Measurements from ENCODE around the gene SLC41A3.

Gene SLC41A3

GRCh38 chr3:126060613-126061145 is 23.2 kb downstream of the SLC41A3 start:
- no peak for DNase-seq (ENCODE audit: insufficient read length, low spot score)
- FAIRE-seq: no peak
- TF ChIP-seq PAX5 (IDR thresholded peaks at IDR 0.05; ENCODE audit: insufficient read depth, low read length, severe bottlenecking): no peak
- no peak for TF ChIP-seq POLR2AphosphoS5 (IDR thresholded peaks at IDR 0.05; ENCODE audit: low read depth, low read length)
- TF ChIP-seq SPI1 (IDR thresholded peaks at IDR 0.05; ENCODE audit: low read depth, low read length): no peak
- TF ChIP-seq POU2F2 (IDR thresholded peaks at IDR 0.05; ENCODE audit: low read depth, low read length): no peak
- no peak for TF ChIP-seq TAF1 (IDR thresholded peaks at IDR 0.05; ENCODE audit: low read depth, low read length)
- no peak for TF ChIP-seq POLR2A (IDR thresholded peaks at IDR 0.05; ENCODE audit: low read depth, low read length)

- FAIRE-seq (no peak), DNase-seq (ENCODE audit: insufficient read length, low spot score) (no peak)
- TF ChIP-seq SPI1 (IDR thresholded peaks at IDR 0.05; ENCODE audit: low read depth, low read length) (no peak), POLR2AphosphoS5 (IDR thresholded peaks at IDR 0.05; ENCODE audit: low read depth, low read length) (no peak), TAF1 (IDR thresholded peaks at IDR 0.05; ENCODE audit: low read depth, low read length) (no peak), PAX5 (IDR thresholded peaks at IDR 0.05; ENCODE audit: insufficient read depth, low read length, severe bottlenecking) (no peak), POLR2A (IDR thresholded peaks at IDR 0.05; ENCODE audit: low read depth, low read length) (no peak), POU2F2 (IDR thresholded peaks at IDR 0.05; ENCODE audit: low read depth, low read length) (no peak)
Observed at GRCh38 chr3:126058666-126059065, 25.3 kb downstream of the SLC41A3 start.

- DNase-seq (ENCODE audit: insufficient read length, low spot score) (no peak), FAIRE-seq (no peak)
- TF ChIP-seq POLR2A (IDR thresholded peaks at IDR 0.05; ENCODE audit: low read depth, low read length) (no peak), POU2F2 (IDR thresholded peaks at IDR 0.05; ENCODE audit: low read depth, low read length) (no peak), POLR2AphosphoS5 (IDR thresholded peaks at IDR 0.05; ENCODE audit: low read depth, low read length) (no peak), SPI1 (IDR thresholded peaks at IDR 0.05; ENCODE audit: low read depth, low read length) (no peak), PAX5 (IDR thresholded peaks at IDR 0.05; ENCODE audit: insufficient read depth, low read length, severe bottlenecking) (no peak), TAF1 (IDR thresholded peaks at IDR 0.05; ENCODE audit: low read depth, low read length) (no peak)
Observed at GRCh38 chr3:126057936-126058335, 26.0 kb downstream of the SLC41A3 start.

GRCh38 chr3:126057501-126057819 is 26.5 kb downstream of the SLC41A3 start:
- TF ChIP-seq POLR2AphosphoS5 (IDR thresholded peaks at IDR 0.05; ENCODE audit: low read depth, low read length): no peak
- no peak for TF ChIP-seq SPI1 (IDR thresholded peaks at IDR 0.05; ENCODE audit: low read depth, low read length)
- no peak for TF ChIP-seq PAX5 (IDR thresholded peaks at IDR 0.05; ENCODE audit: insufficient read depth, low read length, severe bottlenecking)
- no peak for TF ChIP-seq TAF1 (IDR thresholded peaks at IDR 0.05; ENCODE audit: low read depth, low read length)
- TF ChIP-seq POLR2A (IDR thresholded peaks at IDR 0.05; ENCODE audit: low read depth, low read length): no peak
- TF ChIP-seq POU2F2 (IDR thresholded peaks at IDR 0.05; ENCODE audit: low read depth, low read length): no peak
- DNase-seq (ENCODE audit: insufficient read length, low spot score) (no peak), FAIRE-seq (no peak)

GRCh38 chr3:126056681-126057500 is 27.0 kb downstream of the SLC41A3 start:
- no peak for DNase-seq (ENCODE audit: insufficient read length, low spot score)
- TF ChIP-seq TAF1 (IDR thresholded peaks at IDR 0.05; ENCODE audit: low read depth, low read length) (no peak), POLR2AphosphoS5 (IDR thresholded peaks at IDR 0.05; ENCODE audit: low read depth, low read length) (no peak), POLR2A (IDR thresholded peaks at IDR 0.05; ENCODE audit: low read depth, low read length) (no peak), SPI1 (IDR thresholded peaks at IDR 0.05; ENCODE audit: low read depth, low read length) (no peak), POU2F2 (IDR thresholded peaks at IDR 0.05; ENCODE audit: low read depth, low read length) (no peak), PAX5 (IDR thresholded peaks at IDR 0.05; ENCODE audit: insufficient read depth, low read length, severe bottlenecking) (no peak)
- no peak for FAIRE-seq

- no peak for DNase-seq (ENCODE audit: insufficient read length, low spot score)
- TF ChIP-seq TAF1 (IDR thresholded peaks at IDR 0.05; ENCODE audit: low read depth, low read length): no peak
- TF ChIP-seq POLR2AphosphoS5 (IDR thresholded peaks at IDR 0.05; ENCODE audit: low read depth, low read length): no peak
- no peak for TF ChIP-seq PAX5 (IDR thresholded peaks at IDR 0.05; ENCODE audit: insufficient read depth, low read length, severe bottlenecking)
- no peak for TF ChIP-seq SPI1 (IDR thresholded peaks at IDR 0.05; ENCODE audit: low read depth, low read length)
- no peak for TF ChIP-seq POLR2A (IDR thresholded peaks at IDR 0.05; ENCODE audit: low read depth, low read length)
- TF ChIP-seq POU2F2 (IDR thresholded peaks at IDR 0.05; ENCODE audit: low read depth, low read length): no peak
- FAIRE-seq: no peak
Observed at GRCh38 chr3:126056088-126056487, 27.8 kb downstream of the SLC41A3 start.

- DNase-seq (ENCODE audit: insufficient read length, low spot score) (no peak), FAIRE-seq (no peak)
- TF ChIP-seq POLR2AphosphoS5 (IDR thresholded peaks at IDR 0.05; ENCODE audit: low read depth, low read length) (no peak), PAX5 (IDR thresholded peaks at IDR 0.05; ENCODE audit: insufficient read depth, low read length, severe bottlenecking) (no peak), SPI1 (IDR thresholded peaks at IDR 0.05; ENCODE audit: low read depth, low read length) (no peak), POLR2A (IDR thresholded peaks at IDR 0.05; ENCODE audit: low read depth, low read length) (no peak), POU2F2 (IDR thresholded peaks at IDR 0.05; ENCODE audit: low read depth, low read length) (no peak), TAF1 (IDR thresholded peaks at IDR 0.05; ENCODE audit: low read depth, low read length) (no peak)
Observed at GRCh38 chr3:126054870-126055269, 29.1 kb downstream of the SLC41A3 start.

- DNase-seq (ENCODE audit: insufficient read length, low spot score) (no peak), FAIRE-seq (no peak)
- TF ChIP-seq PAX5 (IDR thresholded peaks at IDR 0.05; ENCODE audit: insufficient read depth, low read length, severe bottlenecking) (no peak), POU2F2 (IDR thresholded peaks at IDR 0.05; ENCODE audit: low read depth, low read length) (no peak)
Observed at GRCh38 chr3:126053949-126054569, 29.9 kb downstream of the SLC41A3 start.

GRCh38 chr3:126053513-126053912 is 30.4 kb downstream of the SLC41A3 start:
- TF ChIP-seq POLR2A (IDR thresholded peaks at IDR 0.05; ENCODE audit: low read depth, low read length): no peak
- no peak for TF ChIP-seq POLR2AphosphoS5 (IDR thresholded peaks at IDR 0.05; ENCODE audit: low read depth, low read length)
- no peak for TF ChIP-seq TAF1 (IDR thresholded peaks at IDR 0.05; ENCODE audit: low read depth, low read length)
- TF ChIP-seq PAX5 (IDR thresholded peaks at IDR 0.05; ENCODE audit: insufficient read depth, low read length, severe bottlenecking): no peak
- TF ChIP-seq SPI1 (IDR thresholded peaks at IDR 0.05; ENCODE audit: low read depth, low read length): no peak
- no peak for TF ChIP-seq POU2F2 (IDR thresholded peaks at IDR 0.05; ENCODE audit: low read depth, low read length)
- DNase-seq (ENCODE audit: insufficient read length, low spot score) (no peak), FAIRE-seq (peak; percentile 20)
